ENCODE results near the gene FARP1. TPM values are rescaled to one million over a fixed set of nuclear protein-coding genes. Genes with fewer than 3 reads are reported as not detected.

Gene FARP1
- total and polyA plus RNA-seq, 2 of the 8 experiments (the other 6 are each of a cell fraction or from before 2014, with no cell fraction given), result 24.7 to 104 TPM

- TF ChIP-seq SRF (IDR thresholded peaks at IDR 0.05; ENCODE audit: low read depth, low read length), result no peak
Observed at GRCh38 chr13:98398581-98398980, 255.7 kb downstream of the FARP1 start (continued).

All from H1 (cell line).